Keratinocyte (primary cell): ENCODE results near the gene OR4C11. TPM values are rescaled to one million over a fixed set of nuclear protein-coding genes. Genes with fewer than 3 reads are reported as not detected.

Source experiments
- DNase-seq: peaks from one replicate; pipeline ENCODE4 v3.0.0-alpha.2; 2011; ENCODE audit warnings: low read depth, missing footprints, low spot score
- FAIRE-seq: peaks from 2 replicates; lab custom pipeline; 2011; peaks lifted over from hg19 to GRCh38; lab: Jason Lieb, UNC
- H2AFZ ChIP-seq: 2 replicates; pipeline ENCODE4 v1.6.0; 2012; ENCODE audit warnings: low read length, control low read depth, inconsistent platforms; ENCODE audit not compliant: control insufficient read depth
- H3K27ac ChIP-seq: 2 replicates; pipeline ENCODE4 v1.5.1; 2011; ENCODE audit warnings: low read length; ENCODE audit not compliant: control insufficient read depth, insufficient read depth
- H3K27me3 ChIP-seq: 3 replicates; pipeline ENCODE4 v1.6.0; 2011; ENCODE audit warnings: low read length; ENCODE audit not compliant: control insufficient read depth, insufficient read depth; ENCODE audit errors: extremely low read depth
- H3K36me3 ChIP-seq, 2 experiments: 2 replicates in 1 of 2; 3 replicates in 1 of 2; pipeline ENCODE4 v1.5.1; 2011; ENCODE audit warnings: low read length in 2 of 2, mild to moderate bottlenecking in 1 of 2; ENCODE audit not compliant: control insufficient read depth in 2 of 2, insufficient read depth in 2 of 2; ENCODE audit errors: extremely low read depth in 1 of 2
- H3K4me1 ChIP-seq: 3 replicates; pipeline ENCODE4 v1.5.1; 2011; ENCODE audit warnings: low read length; ENCODE audit not compliant: control insufficient read depth, insufficient read depth; ENCODE audit errors: extremely low read depth
- H3K4me2 ChIP-seq: 3 replicates; pipeline ENCODE4 v1.6.0; 2011; ENCODE audit warnings: low read depth, low read length; ENCODE audit not compliant: control insufficient read depth, insufficient read depth; ENCODE audit errors: extremely low read depth
- H3K4me3 ChIP-seq, 3 experiments: fragments of 200-600 bp in 1 of 3; sonication (generic) in 1 of 3; 2 replicates in 2 of 3; 3 replicates in 1 of 3; pipeline ENCODE4 v1.5.1; 2011 to 2016; ENCODE audit warnings: low read length in 3 of 3, mild to moderate bottlenecking in 3 of 3, control low read depth in 2 of 3, inconsistent platforms in 1 of 3, low read depth in 1 of 3, mixed read lengths in 1 of 3, mixed run types in 1 of 3, moderate library complexity in 1 of 3; ENCODE audit not compliant: control insufficient read depth in 2 of 3, insufficient read depth in 2 of 3; ENCODE audit errors: extremely low read depth in 1 of 3
- H3K79me2 ChIP-seq: 2 replicates; pipeline ENCODE4 v1.6.0; 2012; ENCODE audit warnings: low read length; ENCODE audit not compliant: control insufficient read depth, insufficient read depth
- H3K9ac ChIP-seq: 3 replicates; pipeline ENCODE4 v1.6.0; 2011; ENCODE audit warnings: low read length; ENCODE audit not compliant: control insufficient read depth, insufficient read depth; ENCODE audit errors: extremely low read depth
- H3K9me1 ChIP-seq: 3 replicates; pipeline ENCODE4 v1.6.0; 2011; ENCODE audit warnings: low read length; ENCODE audit not compliant: control insufficient read depth, insufficient read depth; ENCODE audit errors: extremely low read depth
- H3K9me3 ChIP-seq: 2 replicates; pipeline ENCODE4 v1.5.1; 2012; ENCODE audit warnings: low read depth, low read length; ENCODE audit not compliant: control insufficient read depth
- H4K20me1 ChIP-seq: 3 replicates; pipeline ENCODE4 v1.6.0; 2011; ENCODE audit warnings: low read length; ENCODE audit not compliant: control insufficient read depth, insufficient read depth; ENCODE audit errors: extremely low read depth
- EZH2 ChIP-seq: IDR thresholded peaks from one replicate; pipeline ENCODE4 v1.6.1; 2012; ENCODE audit warnings: inconsistent platforms, mild to moderate bottlenecking, low read length, moderate library complexity
- dilution Hi-C: fragments of 300-500 bp; cut with MboI; formaldehyde crosslinking; loops from one replicate; pipeline ENCODE4 v1.7.0; 2020; ENCODE audit warnings: low sequenced_read_pairs; ENCODE audit not compliant: extremely low pct_ligation_motif_present
- polyA plus RNA-seq, 5 experiments: library from polyadenylated mRNA; depleted of rRNA in 3 of 5; stranded (reverse) in 3 of 5; stranded (forward) in 1 of 5; unstranded in 1 of 5; fragments of >200 nt; gene quantifications; 1 replicate in 1 of 5; 2 replicates in 3 of 5; 3 replicates in 1 of 5; pipeline versions ENCODE4 v1.2.1 to v1.2.3, GENCODE V29; 2011 to 2012; ENCODE audit warnings: missing spikeins in 2 of 5, low read depth in 1 of 5, low replicate concordance in 1 of 5
- TF ChIP-seq, protein P1 (sequence below), 3 experiments: IDR thresholded peaks in 1 of 3; conservative IDR thresholded peaks in 1 of 3; optimal IDR thresholded peaks in 1 of 3; 2 replicates in 2 of 3; 3 replicates in 1 of 3; pipeline versions ENCODE3 to v1.5.1; 2011; ENCODE audit warnings: low read length in 3 of 3, mild to moderate bottlenecking in 3 of 3, moderate library complexity in 2 of 3, control low read depth in 1 of 3, inconsistent platforms in 1 of 3; ENCODE audit not compliant: insufficient read depth in 2 of 3; ENCODE audit errors: extremely low read depth in 1 of 3

OR4C11 gene
- polyA plus RNA-seq, 1 donor (not counting 4 experiments of a cell fraction or from before 2014, with no cell fraction given) = not detected

DNA sequence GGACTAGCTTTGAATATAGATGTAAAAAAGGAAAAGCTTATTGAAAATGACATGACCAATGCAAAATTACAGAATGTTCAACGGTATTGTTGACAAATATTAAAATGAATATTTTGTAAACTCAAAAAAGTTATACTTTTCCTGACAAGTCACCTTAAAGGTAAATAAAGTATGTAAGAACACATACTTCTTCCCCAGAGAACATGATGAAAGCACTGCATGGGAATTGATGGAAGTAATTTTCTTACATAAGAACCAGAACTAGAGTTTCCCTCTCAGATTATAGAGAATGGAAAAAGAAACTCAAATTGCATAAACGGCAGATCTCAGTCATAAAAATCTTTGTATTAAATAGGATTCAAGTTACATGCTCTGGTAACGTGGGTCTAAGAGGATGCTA lies 27.4 kb upstream of the OR4C11 start, which contains the start of gene OR4P4:
Gene OR4P4 (plus strand): TSS at position 301 of the 400 bp plus-strand sequence.
- H3K4me1 ChIP-seq = no peaks in the 10 kb centered on the region
- dilution Hi-C loops = no loop called here
- TF ChIP-seq, protein P1, sequence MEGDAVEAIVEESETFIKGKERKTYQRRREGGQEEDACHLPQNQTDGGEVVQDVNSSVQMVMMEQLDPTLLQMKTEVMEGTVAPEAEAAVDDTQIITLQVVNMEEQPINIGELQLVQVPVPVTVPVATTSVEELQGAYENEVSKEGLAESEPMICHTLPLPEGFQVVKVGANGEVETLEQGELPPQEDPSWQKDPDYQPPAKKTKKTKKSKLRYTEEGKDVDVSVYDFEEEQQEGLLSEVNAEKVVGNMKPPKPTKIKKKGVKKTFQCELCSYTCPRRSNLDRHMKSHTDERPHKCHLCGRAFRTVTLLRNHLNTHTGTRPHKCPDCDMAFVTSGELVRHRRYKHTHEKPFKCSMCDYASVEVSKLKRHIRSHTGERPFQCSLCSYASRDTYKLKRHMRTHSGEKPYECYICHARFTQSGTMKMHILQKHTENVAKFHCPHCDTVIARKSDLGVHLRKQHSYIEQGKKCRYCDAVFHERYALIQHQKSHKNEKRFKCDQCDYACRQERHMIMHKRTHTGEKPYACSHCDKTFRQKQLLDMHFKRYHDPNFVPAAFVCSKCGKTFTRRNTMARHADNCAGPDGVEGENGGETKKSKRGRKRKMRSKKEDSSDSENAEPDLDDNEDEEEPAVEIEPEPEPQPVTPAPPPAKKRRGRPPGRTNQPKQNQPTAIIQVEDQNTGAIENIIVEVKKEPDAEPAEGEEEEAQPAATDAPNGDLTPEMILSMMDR (optimal IDR thresholded peaks at IDR 0.05 in 1 of 3, IDR thresholded peaks at IDR 0.05 in 1 of 3, conservative IDR thresholded peaks at IDR 0.05 in 1 of 3; ENCODE audit: extremely low read depth in 1 of 3, insufficient read depth in 2 of 3, low read length in 3 of 3) = no peak
- TF ChIP-seq EZH2 = no peak
- DNase-seq (no peak), FAIRE-seq (no peak)
- H3K79me2 ChIP-seq = no peaks in the 10 kb centered on the region
- no peaks in the 10 kb centered on the region for H3K9me1 ChIP-seq
- H2AFZ ChIP-seq = no peak within 1 kb of the TSS
- no peaks in the 10 kb centered on the region for H4K20me1 ChIP-seq
- H3K4me2 ChIP-seq = no peak within 1 kb of the TSS
- H3K27ac ChIP-seq = no peak within 1 kb of the TSS
- no peaks in the 10 kb centered on the region for H3K9me3 ChIP-seq
- H3K36me3 ChIP-seq = no peaks in the 10 kb centered on the region
- no peak within 1 kb of the TSS for H3K9ac ChIP-seq
- H3K4me3 ChIP-seq = no peak within 1 kb of the TSS
- H3K27me3 ChIP-seq = no peaks in the 10 kb centered on the region

DNA sequence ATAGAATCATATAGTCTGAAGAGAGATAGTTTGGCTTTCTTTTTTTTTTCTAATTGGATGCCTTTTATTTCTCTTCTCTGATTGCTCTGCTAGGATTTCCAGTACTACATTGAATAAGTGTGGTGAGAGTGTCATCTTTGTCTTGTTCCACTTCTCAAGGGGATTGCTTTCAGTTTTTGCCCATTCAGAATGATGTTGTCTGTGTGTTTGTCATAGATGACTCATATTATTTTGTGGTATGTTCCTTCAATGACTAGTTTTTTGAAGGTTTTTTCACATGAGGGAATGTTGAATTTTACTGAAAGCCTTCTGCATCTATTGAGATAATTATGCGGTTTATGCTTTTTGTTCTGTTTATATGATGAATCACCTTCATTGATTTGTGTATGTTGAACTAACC lies 17.1 kb upstream of the OR4C11 start:
- no peaks in the 10 kb centered on the region for H3K79me2 ChIP-seq
- TF ChIP-seq EZH2 = no peak
- TF ChIP-seq, protein P1 (optimal IDR thresholded peaks at IDR 0.05 in 1 of 3, IDR thresholded peaks at IDR 0.05 in 1 of 3, conservative IDR thresholded peaks at IDR 0.05 in 1 of 3; ENCODE audit: extremely low read depth in 1 of 3, insufficient read depth in 2 of 3, low read length in 3 of 3) = no peak
- no peaks in the 10 kb centered on the region for H3K27me3 ChIP-seq
- no peak overlapping the region for H2AFZ ChIP-seq
- dilution Hi-C loops = no loop called here
- H3K4me3 ChIP-seq = no peak overlapping the region
- H3K4me2 ChIP-seq = no peak overlapping the region
- peaks cover 2% of the 10 kb centered on the region for H3K9me3 ChIP-seq
- no peak overlapping the region for H3K9ac ChIP-seq
- H3K4me1 ChIP-seq = no peaks in the 10 kb centered on the region
- FAIRE-seq (no peak), DNase-seq (no peak)
- H3K9me1 ChIP-seq = no peaks in the 10 kb centered on the region
- no peaks in the 10 kb centered on the region for H3K36me3 ChIP-seq
- H4K20me1 ChIP-seq = no peaks in the 10 kb centered on the region
- H3K27ac ChIP-seq = no peak overlapping the region
